ENCODE results near the gene TTC9B.

DNA sequence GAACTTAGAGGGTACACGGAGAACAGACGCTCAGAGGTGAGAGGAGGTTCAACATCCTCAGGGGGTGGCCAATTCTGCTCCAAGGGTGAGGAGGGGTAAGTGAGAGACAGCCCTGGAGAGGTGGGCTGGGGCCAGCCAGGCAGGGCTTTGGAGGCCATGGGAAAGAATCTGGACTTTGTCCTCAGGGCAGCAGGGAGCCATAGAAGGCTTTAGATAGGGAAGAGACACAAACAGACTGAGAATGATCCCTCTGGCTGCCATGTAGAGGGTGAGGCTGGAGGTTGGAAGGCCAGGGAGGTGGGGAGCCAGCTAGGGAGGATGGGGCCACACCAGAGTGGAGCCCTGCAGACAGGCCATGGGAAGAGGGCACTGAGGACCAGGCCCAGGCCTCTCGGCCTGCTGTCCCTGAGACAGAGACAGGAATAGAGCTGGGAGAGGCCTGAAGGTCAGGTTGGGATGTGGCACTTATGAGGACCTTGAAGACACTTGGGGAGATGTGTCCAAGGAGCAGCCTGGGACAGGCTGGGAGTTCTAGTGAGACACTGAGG, 37.5 kb upstream of the TTC9B start:
- no peak for TF ChIP-seq EP300 (IDR thresholded peaks at IDR 0.05; ENCODE audit: borderline replicate concordance in 1 of 2, low read depth in 2 of 2, low read length in 2 of 2)
- TF ChIP-seq CHD2 (IDR thresholded peaks at IDR 0.05; ENCODE audit: low read length) = no peak
- TF ChIP-seq CTCF (IDR thresholded peaks at IDR 0.05; ENCODE audit: control extremely low read depth in 1 of 3, insufficient read depth in 1 of 3, low read depth in 1 of 3, low read length in 3 of 3) = no peak
- no peak for TF ChIP-seq POLR2A (IDR thresholded peaks at IDR 0.05; ENCODE audit: control extremely low read depth in 1 of 2, low read depth in 2 of 2, low read length in 2 of 2)

All from H1 (cell line).